Measurements from ENCODE around the gene SLC30A7.
A peak's percentile ranks its signal among the peaks of the same experiment; 100 is the strongest.

Gene SLC30A7

DNA sequence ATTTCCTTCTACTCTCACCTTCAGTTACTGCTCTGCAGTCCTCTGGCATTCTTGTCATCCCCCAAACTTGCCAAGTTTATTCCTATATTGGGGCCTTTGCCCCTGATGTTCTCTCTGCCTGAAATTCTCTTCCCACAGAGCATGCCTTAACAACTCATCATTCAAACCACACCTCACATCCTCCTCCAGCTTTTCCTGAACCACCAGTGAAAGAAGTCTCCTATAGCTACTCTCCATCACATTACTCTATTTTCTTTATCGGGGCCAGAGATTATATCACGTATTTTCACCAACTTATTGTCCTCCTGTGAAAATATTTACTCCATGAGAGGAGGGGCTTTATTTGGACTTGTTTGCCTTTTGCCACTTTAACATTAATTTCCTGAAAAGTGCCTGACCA, 33.3 kb upstream of the SLC30A7 start:
- H3K27ac ChIP-seq, result no peak overlapping the region
- TF ChIP-seq, protein P1, sequence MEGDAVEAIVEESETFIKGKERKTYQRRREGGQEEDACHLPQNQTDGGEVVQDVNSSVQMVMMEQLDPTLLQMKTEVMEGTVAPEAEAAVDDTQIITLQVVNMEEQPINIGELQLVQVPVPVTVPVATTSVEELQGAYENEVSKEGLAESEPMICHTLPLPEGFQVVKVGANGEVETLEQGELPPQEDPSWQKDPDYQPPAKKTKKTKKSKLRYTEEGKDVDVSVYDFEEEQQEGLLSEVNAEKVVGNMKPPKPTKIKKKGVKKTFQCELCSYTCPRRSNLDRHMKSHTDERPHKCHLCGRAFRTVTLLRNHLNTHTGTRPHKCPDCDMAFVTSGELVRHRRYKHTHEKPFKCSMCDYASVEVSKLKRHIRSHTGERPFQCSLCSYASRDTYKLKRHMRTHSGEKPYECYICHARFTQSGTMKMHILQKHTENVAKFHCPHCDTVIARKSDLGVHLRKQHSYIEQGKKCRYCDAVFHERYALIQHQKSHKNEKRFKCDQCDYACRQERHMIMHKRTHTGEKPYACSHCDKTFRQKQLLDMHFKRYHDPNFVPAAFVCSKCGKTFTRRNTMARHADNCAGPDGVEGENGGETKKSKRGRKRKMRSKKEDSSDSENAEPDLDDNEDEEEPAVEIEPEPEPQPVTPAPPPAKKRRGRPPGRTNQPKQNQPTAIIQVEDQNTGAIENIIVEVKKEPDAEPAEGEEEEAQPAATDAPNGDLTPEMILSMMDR (IDR thresholded peaks at IDR 0.05), result no peak
- no peak for TF ChIP-seq ZFX (IDR thresholded peaks at IDR 0.05; ENCODE audit: borderline replicate concordance)

DNA sequence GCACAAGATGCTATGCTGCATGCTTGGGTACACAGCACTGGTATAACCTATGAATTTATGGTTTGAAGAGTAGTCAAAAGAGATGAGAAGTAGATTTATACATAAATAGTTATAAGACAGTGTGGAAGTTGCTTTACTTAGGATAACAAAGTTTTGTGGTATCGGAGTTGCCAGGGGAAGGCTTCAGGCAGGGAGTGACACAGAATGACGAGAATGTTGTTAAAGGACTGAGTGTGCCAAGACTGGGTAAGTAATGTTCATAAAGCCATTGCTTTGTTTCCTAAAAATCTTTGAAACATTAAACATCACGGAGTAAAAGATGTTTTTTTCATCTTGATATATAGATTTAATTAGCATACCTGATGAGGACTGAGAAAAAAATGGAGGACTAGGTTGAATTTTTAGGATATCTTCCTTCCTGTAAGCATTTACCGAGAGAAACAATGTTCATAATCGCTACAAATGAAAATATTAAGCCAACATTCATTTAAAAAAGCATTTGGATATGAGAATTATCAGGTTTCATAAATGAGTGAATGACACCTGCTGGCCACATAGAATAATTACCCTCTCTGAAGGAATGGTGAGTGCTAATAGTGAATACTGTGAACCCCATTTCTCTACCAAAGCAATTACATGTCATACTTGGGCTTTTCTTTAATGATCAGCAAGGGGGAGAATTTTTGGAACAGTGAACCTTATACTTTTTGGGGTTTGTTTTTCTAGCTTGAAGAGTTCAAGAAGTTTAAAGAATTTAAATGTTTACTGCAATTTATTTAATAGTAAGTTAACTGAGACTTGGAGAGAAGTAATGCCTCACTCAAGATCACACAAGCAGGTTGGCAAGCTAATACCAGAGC, 29.6 kb upstream of the SLC30A7 start:
- no peak for TF ChIP-seq ZFX (IDR thresholded peaks at IDR 0.05; ENCODE audit: borderline replicate concordance)
- TF ChIP-seq, protein P1 (IDR thresholded peaks at IDR 0.05), result peak; percentile 73

DNA sequence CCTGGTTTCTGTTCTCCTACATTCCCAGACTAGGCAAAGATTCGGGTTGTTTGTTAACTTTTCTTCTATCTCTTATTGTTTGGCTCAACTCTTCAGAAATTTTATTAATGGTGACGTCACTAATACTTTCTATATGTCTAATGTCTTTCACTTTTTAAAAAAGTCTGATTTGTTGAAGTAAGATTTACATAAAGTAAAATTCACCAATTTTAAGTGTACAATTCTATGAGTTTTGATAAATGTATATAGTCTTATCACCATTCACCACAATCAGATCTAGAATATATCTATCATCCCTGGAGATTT, 29.0 kb upstream of the SLC30A7 start:
- no peak overlapping the region for H3K27ac ChIP-seq
- TF ChIP-seq, protein P1 (IDR thresholded peaks at IDR 0.05), result no peak
- TF ChIP-seq ZFX (IDR thresholded peaks at IDR 0.05; ENCODE audit: borderline replicate concordance), result no peak

More for the DNA sequence above, 29.6 kb upstream of the SLC30A7 start:
- H3K27ac ChIP-seq, result no peak overlapping the region

DNA sequence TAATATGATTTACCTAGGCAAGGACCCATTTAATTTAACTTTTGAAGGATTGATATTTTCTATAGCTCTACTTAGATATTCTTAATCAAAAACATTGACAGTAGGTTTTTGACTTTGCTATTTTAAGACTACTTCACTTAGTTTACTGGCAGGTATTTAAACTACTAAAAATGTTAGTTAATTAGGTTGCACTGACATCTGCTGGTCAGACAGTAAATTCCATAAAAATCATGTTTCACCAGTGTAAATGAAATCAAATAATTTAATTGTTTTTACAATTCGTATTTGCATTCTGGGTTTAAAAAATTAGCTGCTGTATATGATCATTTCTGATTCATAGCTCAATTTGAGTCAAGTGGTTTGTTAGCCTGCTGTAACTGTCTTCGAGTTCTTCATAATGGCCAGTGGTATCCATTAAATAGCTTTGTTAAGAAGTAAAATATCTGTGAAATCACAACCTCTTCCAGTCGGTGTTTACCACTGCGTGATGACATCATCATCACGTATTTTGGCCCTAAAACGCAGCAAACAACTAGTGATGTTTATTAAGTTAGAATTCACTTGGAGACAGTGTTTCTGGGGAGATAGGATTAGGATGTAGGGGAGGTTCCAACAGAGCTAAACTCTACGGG, 27.4 kb upstream of the SLC30A7 start:
- H3K27ac ChIP-seq, result no peak overlapping the region
- TF ChIP-seq, protein P1 (IDR thresholded peaks at IDR 0.05), result peak; percentile 87
- TF ChIP-seq ZFX (IDR thresholded peaks at IDR 0.05; ENCODE audit: borderline replicate concordance), result no peak

DNA sequence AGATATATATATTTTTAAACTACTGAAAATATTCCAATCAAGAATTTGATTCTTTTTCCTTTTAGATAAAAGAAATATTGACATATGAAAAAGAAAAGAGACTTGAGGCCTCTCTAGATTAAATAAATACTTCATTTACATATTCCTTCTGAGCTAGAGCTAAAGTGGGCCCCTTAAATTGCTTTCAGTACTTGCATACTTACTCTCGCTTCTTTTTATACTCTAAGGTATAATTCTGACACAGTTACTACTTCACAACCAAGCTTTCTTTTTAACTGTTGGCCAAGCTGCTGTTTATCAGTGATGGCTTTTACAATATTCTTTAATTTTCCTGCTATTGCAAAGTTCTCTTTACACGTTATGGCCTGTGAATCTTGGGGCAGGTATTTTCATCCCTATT, 25.9 kb upstream of the SLC30A7 start:
- TF ChIP-seq, protein P1 (IDR thresholded peaks at IDR 0.05), result no peak
- no peak for TF ChIP-seq ZFX (IDR thresholded peaks at IDR 0.05; ENCODE audit: borderline replicate concordance)
- H3K27ac ChIP-seq, result no peak overlapping the region

DNA sequence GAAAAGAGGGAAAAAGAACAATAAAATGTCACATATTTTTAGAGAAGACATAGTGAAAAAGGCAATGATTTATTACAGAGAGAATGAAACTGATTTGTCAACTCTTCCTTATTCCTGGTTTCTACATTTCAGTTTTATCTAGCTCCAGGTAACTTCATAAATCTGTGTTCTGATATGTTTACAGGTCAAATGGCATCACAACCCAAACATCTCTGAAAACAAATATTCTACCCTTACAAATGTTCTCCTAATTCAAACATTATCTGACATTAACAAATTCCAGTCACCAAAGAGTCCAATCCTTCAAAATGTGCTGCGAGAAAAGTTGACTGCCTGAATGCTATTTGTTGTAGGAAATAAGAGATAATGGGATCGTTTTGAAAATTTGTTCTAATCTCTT, 21.5 kb upstream of the SLC30A7 start:
- TF ChIP-seq ZFX (IDR thresholded peaks at IDR 0.05; ENCODE audit: borderline replicate concordance), result no peak
- TF ChIP-seq, protein P1 (IDR thresholded peaks at IDR 0.05), result no peak
- no peak overlapping the region for H3K27ac ChIP-seq

DNA sequence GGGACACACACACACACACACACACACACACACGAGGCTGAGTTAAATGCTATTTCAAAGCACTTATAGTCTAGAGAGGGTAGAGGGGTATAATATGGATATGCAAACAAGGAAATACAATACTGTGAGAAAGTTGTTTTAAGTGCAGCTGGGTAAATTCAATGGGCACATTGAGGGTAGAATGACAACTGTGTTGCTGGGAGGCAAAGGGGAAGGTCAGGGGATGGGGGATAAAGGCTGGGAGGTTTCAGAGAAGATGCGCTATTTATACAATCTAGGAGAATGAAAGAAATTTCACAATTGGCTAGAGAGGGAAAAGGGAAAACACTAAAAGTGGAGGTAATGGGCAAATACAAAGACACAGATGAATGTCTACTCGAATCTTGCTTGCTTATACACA, 20.7 kb upstream of the SLC30A7 start:
- TF ChIP-seq, protein P1 (IDR thresholded peaks at IDR 0.05), result no peak
- no peak for TF ChIP-seq ZFX (IDR thresholded peaks at IDR 0.05; ENCODE audit: borderline replicate concordance)
- no peak overlapping the region for H3K27ac ChIP-seq
